K562 (cell line): Measurements from ENCODE around the gene ZNF169. TPM values are rescaled to one million over a fixed set of nuclear protein-coding genes. Genes with fewer than 3 reads are reported as not detected.

ENCODE experiments used
- ATAC-seq: fragments of 200-7000 bp; cut with Tn5 transposase; 3 replicates; pipeline ENCODE4 v1.9.1; 2020; ENCODE audit warnings: moderate library complexity
- BruUV-seq: library from RNA; stranded (reverse); fragments of 400-500 nt; replicated peaks from 2 replicates; lab custom pipeline; 2021; lab: Mats Ljungman, UMichigan
- CTCF ChIA-PET: fragments of 300-600 bp; formaldehyde crosslinking; extraction: SDS; loops from one replicate; lab custom pipeline; 2021; ENCODE audit warnings: low intra/inter-chr PET ratio; lab: Yijun Ruan, JAX
- POLR2A ChIA-PET: fragments of 300-600, 350-650 bp; sonication (Branson Sonifier 250); formaldehyde crosslinking; extraction: SDS; loops from one replicate; lab custom pipeline; 2021; ENCODE audit warnings: antibody characterized with exemption, inconsistent platforms; lab: Yijun Ruan, JAX
- DNase-seq, 4 experiments: peaks; one replicate each; pipeline versions ENCODE4 v3.0.0 to v3.0.0-alpha.2; 2011 to 2018; ENCODE audit warnings: low spot score in 3 of 4, mixed read lengths in 3 of 4; ENCODE audit errors: extremely low read depth in 1 of 4
- FAIRE-seq: peaks from 2 replicates; lab custom pipeline; 2011; peaks lifted over from hg19 to GRCh38; lab: Jason Lieb, UNC
- H2AFZ ChIP-seq: 2 replicates; pipeline ENCODE4 v1.6.0; 2011; ENCODE audit warnings: low read depth, low read length, control low read depth, inconsistent platforms
- H3K27ac ChIP-seq: fragments of 200-600 bp; 3 replicates; pipeline ENCODE4 v1.8.0; 2011; ENCODE audit warnings: low read depth, mild to moderate bottlenecking, control low read depth, inconsistent platforms, low read length, moderate library complexity, mixed read lengths; ENCODE audit errors: extremely low read depth
- H3K27me3 ChIP-seq, 2 experiments: fragments of 300-600 bp in 1 of 2; 2 replicates in 1 of 2; 3 replicates in 1 of 2; pipeline versions ENCODE4 v1.6.0 to v1.8.0; 2011; ENCODE audit warnings: inconsistent platforms in 2 of 2, low read length in 2 of 2, mild to moderate bottlenecking in 1 of 2, mixed read lengths in 1 of 2, moderate library complexity in 1 of 2; ENCODE audit not compliant: control insufficient read depth in 2 of 2, insufficient read depth in 2 of 2
- H3K36me3 ChIP-seq: fragments of 300-600 bp; 3 replicates; pipeline ENCODE4 v1.8.0; 2011; ENCODE audit warnings: mild to moderate bottlenecking, low read length, inconsistent platforms; ENCODE audit not compliant: control insufficient read depth, insufficient read depth
- H3K4me1 ChIP-seq, 2 experiments: fragments of 200-600 bp in 1 of 2; replicated peaks in 1 of 2; 2 replicates in 1 of 2; 3 replicates in 1 of 2; pipeline versions ENCODE4 v1.5.1 to v1.8.0; 2011; ENCODE audit warnings: inconsistent platforms in 2 of 2, low read length in 2 of 2, mild to moderate bottlenecking in 1 of 2, mixed read lengths in 1 of 2, moderate library complexity in 1 of 2; ENCODE audit not compliant: control insufficient read depth in 2 of 2, insufficient read depth in 2 of 2
- H3K4me2 ChIP-seq: 2 replicates; pipeline ENCODE4 v1.6.1; 2011; ENCODE audit warnings: low read length, control low read depth, inconsistent platforms, mixed read lengths; ENCODE audit not compliant: insufficient read depth
- H3K4me3 ChIP-seq: fragments of 200-600 bp; sonication (generic), shearing (Covaris generic); 2 replicates; pipeline ENCODE4 v1.5.1; 2016; ENCODE audit warnings: control low read depth, inconsistent platforms
- H3K79me2 ChIP-seq: fragments of 200-600 bp; 3 replicates; pipeline ENCODE4 v1.8.0; 2011; ENCODE audit warnings: low read length, inconsistent platforms; ENCODE audit not compliant: control insufficient read depth, insufficient read depth
- H3K9ac ChIP-seq, 2 experiments: 2 replicates each; pipeline versions ENCODE4 v1.6.0 to v1.6.1; 2011; ENCODE audit warnings: low read depth in 2 of 2, low read length in 2 of 2, control low read depth in 1 of 2, inconsistent platforms in 1 of 2, mild to moderate bottlenecking in 1 of 2, mixed read lengths in 1 of 2; ENCODE audit not compliant: insufficient read depth in 1 of 2
- H3K9me1 ChIP-seq: one replicate; pipeline ENCODE4 v1.6.0; 2011; ENCODE audit warnings: inconsistent platforms, mild to moderate bottlenecking, low read length, moderate library complexity; ENCODE audit not compliant: control insufficient read depth, insufficient read depth
- H3K9me3 ChIP-seq: replicated peaks from 2 replicates; pipeline ENCODE4 v1.5.1; 2011; ENCODE audit warnings: low read depth, low read length, inconsistent platforms; ENCODE audit not compliant: control insufficient read depth, insufficient read depth
- H4K20me1 ChIP-seq: replicated peaks from 2 replicates; pipeline ENCODE4 v1.6.1; 2011; ENCODE audit warnings: low read length, inconsistent platforms, mixed read lengths; ENCODE audit not compliant: control insufficient read depth, insufficient read depth
- PHB ChIP-seq: fragments of 250-450 bp; sonication (Bioruptor Pico); IDR thresholded peaks from 2 replicates; pipeline ENCODE4 v1.5.0; 2021
- ZBTB40 ChIP-seq, 2 experiments: fragments of 450-650 bp in 1 of 2; sonication (generic) in 1 of 2; formaldehyde crosslinking in 1 of 2; IDR thresholded peaks; 2 replicates each; pipeline versions ENCODE4 v1.7.1 to v1.9.0; 2016 to 2022; ENCODE audit warnings: inconsistent platforms in 1 of 2, mild to moderate bottlenecking in 1 of 2, missing genetic modification reagents in 1 of 2
- ZNF318 ChIP-seq, 2 experiments: fragments of 450-650 bp; IDR thresholded peaks; 2 replicates each; pipeline ENCODE4 v1.6.1; 2016; ENCODE audit warnings: mild to moderate bottlenecking in 2 of 2, borderline replicate concordance in 1 of 2, low read depth in 1 of 2, moderate library complexity in 1 of 2
- WGBS: fragments of 100-300 bp; shearing (Covaris generic); methylation state at CpG from one replicate; pipeline ENCODE4 v1.1.6; 2016; ENCODE audit warnings: low coverage, mixed read lengths; ENCODE audit not compliant: insufficient coverage; ENCODE audit errors: missing lambda C conversion rate; 5-methylcytosine and 5-hydroxymethylcytosine counted together
- in situ Hi-C: fragments of 300-500 bp; cut with MboI; formaldehyde crosslinking; loops from 4 replicates; pipeline ENCODE4 v1.15.0; 2018; ENCODE audit warnings: inconsistent platforms, mixed read lengths
- intact Hi-C: fragments of 100-400 bp; cut with micrococcal nuclease; formaldehyde crosslinking; loops from 2 replicates; pipeline ENCODE4 v1.14.2; 2022
- polyA plus RNA-seq, 8 experiments: library from polyadenylated mRNA; depleted of rRNA in 4 of 8; stranded (reverse) in 5 of 8; unstranded in 3 of 8; fragments of >200 nt; fragmentation: Nextera tagmentation in 2 of 8; fragmentation: Illumina TruSeq in 1 of 8; extraction: Ambion mirVana in 2 of 8; extraction: Trizol in 1 of 8; gene quantifications; 2 replicates each; pipeline versions ENCODE4 v1.2.1 to v1.2.3, GENCODE V29; 2011 to 2014; ENCODE audit warnings: inconsistent platforms in 1 of 8, missing spikeins in 1 of 8
- total RNA-seq, 7 experiments: library from RNA; depleted of rRNA in 6 of 7; stranded (reverse); fragments of >200 nt in 6 of 7; fragmentation: Illumina TruSeq in 2 of 7; extraction: Trizol in 2 of 7; gene quantifications; 2 replicates each; pipeline versions ENCODE4 v1.2.1 to v1.2.3, GENCODE V29; 2011 to 2021; ENCODE audit warnings: low replicate concordance in 1 of 7

ZNF169 gene
- total and polyA plus RNA-seq, 9 of the 15 experiments (the other 6 are each of a cell fraction or from before 2014, with no cell fraction given) = 2.0 to 16.2 (median 5.6) TPM

DNA sequence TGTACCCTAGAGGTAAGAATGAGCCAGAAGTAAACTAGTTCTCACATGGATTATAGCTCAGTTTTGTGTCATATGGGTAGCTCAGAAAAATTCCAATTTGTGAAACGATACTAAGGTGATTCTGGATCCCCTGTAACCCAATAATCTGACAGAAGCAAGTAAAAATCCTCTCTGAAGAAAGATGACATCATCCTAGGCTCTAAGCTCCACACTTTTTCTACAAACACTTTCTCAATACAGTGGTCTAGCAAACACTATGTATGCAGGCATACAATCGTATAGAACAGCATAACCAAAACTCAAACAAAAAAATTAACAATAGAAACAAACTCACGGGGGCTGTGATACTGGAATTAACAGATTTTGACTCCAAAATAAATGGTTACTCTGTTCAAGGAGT lies 26.7 kb upstream of the ZNF169 start:
- H3K27ac ChIP-seq = no peak overlapping the region
- intact Hi-C loops (no loop called here), in situ Hi-C loops (no loop called here)
- 18% methylated on average over 3 of the region's 3 CpGs for WGBS
- no peak overlapping the region for H3K4me3 ChIP-seq
- no peaks in the 10 kb centered on the region for H3K9me1 ChIP-seq
- H4K20me1 ChIP-seq = no peaks in the 10 kb centered on the region
- no peaks in the 10 kb centered on the region; the same call in 1 of the 2 replicates for H3K9me3 ChIP-seq
- H3K79me2 ChIP-seq = no peaks in the 10 kb centered on the region
- POLR2A ChIA-PET = interaction anchor here (1.1 kb wide), 1 partner anchor 64 kb away, joined by 3 read pairs; no protein-coding TSS in a partner anchor
- no peak for ATAC-seq
- no TSS peak for BruUV-seq
- no peaks in the 10 kb centered on the region for H3K27me3 ChIP-seq
- no peaks in the 10 kb centered on the region for H3K4me1 ChIP-seq
- no peaks in the 10 kb centered on the region for H3K36me3 ChIP-seq
- H3K9ac ChIP-seq = no peak overlapping the region
- no peak overlapping the region for H3K4me2 ChIP-seq
- FAIRE-seq = no peak
- DNase-seq = no peak
- CTCF ChIA-PET = no interaction called here
- H2AFZ ChIP-seq = no peak overlapping the region
- TF ChIP-seq PHB (no peak), ZNF318 (IDR thresholded peaks at IDR 0.05; ENCODE audit: borderline replicate concordance in 1 of 2, low read depth in 1 of 2) (no peak), ZBTB40 (IDR thresholded peaks at IDR 0.05) (no peak), ZBTB40 (CRISPR knock-in tag; IDR thresholded peaks at IDR 0.05) (no peak)
